Common myeloid progenitor, CD34-positive (primary cell): ENCODE measurements around the gene KRT75.
"Not testable (repeated sequence)": the region's sequence is repeated elsewhere in the genome, so short reads cannot be mapped to it uniquely, and the experiment has no call there.

Experiments used
- CTCF ChIA-PET: fragments of 350-600 bp; sonication (Branson Sonifier 250); formaldehyde crosslinking; loops from one replicate; lab custom pipeline; 2021; ENCODE audit warnings: antibody characterized with exemption; lab: Charles Lee
- POLR2A ChIA-PET: fragments of 350-600 bp; sonication (Branson Sonifier 250); formaldehyde crosslinking; loops from one replicate; lab custom pipeline; 2021; ENCODE audit warnings: antibody characterized with exemption; lab: Charles Lee
- DNase-seq, 3 donors: peaks; one replicate each; pipeline versions ENCODE4 v3.0.0 to v3.0.0-alpha.2; 2013
- H3K27ac ChIP-seq, 2 experiments: 1 replicate in 1 of 2; 2 replicates in 1 of 2; pipeline ENCODE4 v1.7.0; 2013; ENCODE audit warnings: inconsistent platforms in 2 of 2, low read length in 2 of 2, mild to moderate bottlenecking in 2 of 2, low read depth in 1 of 2, moderate library complexity in 1 of 2; ENCODE audit not compliant: severe bottlenecking in 2 of 2, insufficient read depth in 1 of 2, poor library complexity in 1 of 2
- H3K27me3 ChIP-seq, 5 experiments: replicated peaks in 2 of 5; 1 replicate in 3 of 5; 2 replicates in 2 of 5; pipeline versions ENCODE4 v1.6.1 to v1.7.0; 2013; ENCODE audit warnings: low read length in 4 of 5, mild to moderate bottlenecking in 2 of 5, moderate library complexity in 2 of 5, inconsistent platforms in 1 of 5; ENCODE audit not compliant: insufficient read depth in 5 of 5, control insufficient read depth in 4 of 5
- H3K36me3 ChIP-seq, 4 experiments: 1 replicate in 2 of 4; 2 replicates in 2 of 4; pipeline versions ENCODE4 v1.6.1 to v1.7.0; 2013; ENCODE audit warnings: low read length in 3 of 4, control low read depth in 1 of 4, mild to moderate bottlenecking in 1 of 4; ENCODE audit not compliant: control insufficient read depth in 4 of 4, insufficient read depth in 4 of 4
- H3K4me1 ChIP-seq, 4 experiments: 1 replicate in 3 of 4; 2 replicates in 1 of 4; pipeline versions ENCODE4 v1.6.1 to v1.7.1; 2013; ENCODE audit warnings: low read length in 3 of 4, mild to moderate bottlenecking in 3 of 4, control low read depth in 1 of 4, inconsistent platforms in 1 of 4, moderate library complexity in 1 of 4; ENCODE audit not compliant: control insufficient read depth in 4 of 4, insufficient read depth in 4 of 4; ENCODE audit errors: control extremely low read depth in 1 of 4
- H3K4me3 ChIP-seq, 7 experiments: 1 replicate in 4 of 7; 2 replicates in 3 of 7; pipeline versions ENCODE4 v1.5.1 to v1.7.0; 2013; ENCODE audit warnings: mild to moderate bottlenecking in 7 of 7, low read length in 6 of 7, moderate library complexity in 6 of 7, inconsistent platforms in 2 of 7, low read depth in 2 of 7, control low read depth in 1 of 7; ENCODE audit not compliant: insufficient read depth in 4 of 7, control insufficient read depth in 1 of 7; ENCODE audit errors: extremely low read depth in 1 of 7
- H3K9me3 ChIP-seq, 5 experiments: 1 replicate in 4 of 5; 2 replicates in 1 of 5; pipeline versions ENCODE4 v1.6.1 to v1.7.1; 2013; ENCODE audit warnings: low read length in 4 of 5, mild to moderate bottlenecking in 2 of 5, inconsistent platforms in 1 of 5, low read depth in 1 of 5, moderate library complexity in 1 of 5; ENCODE audit not compliant: control insufficient read depth in 4 of 5, insufficient read depth in 2 of 5; ENCODE audit errors: control extremely low read depth in 1 of 5
- WGBS: methylation state at CpG from one replicate; pipeline ENCODE4 v1.1.5; 2013; ENCODE audit not compliant: insufficient coverage; 5-methylcytosine and 5-hydroxymethylcytosine counted together

The KRT75 gene

DNA sequence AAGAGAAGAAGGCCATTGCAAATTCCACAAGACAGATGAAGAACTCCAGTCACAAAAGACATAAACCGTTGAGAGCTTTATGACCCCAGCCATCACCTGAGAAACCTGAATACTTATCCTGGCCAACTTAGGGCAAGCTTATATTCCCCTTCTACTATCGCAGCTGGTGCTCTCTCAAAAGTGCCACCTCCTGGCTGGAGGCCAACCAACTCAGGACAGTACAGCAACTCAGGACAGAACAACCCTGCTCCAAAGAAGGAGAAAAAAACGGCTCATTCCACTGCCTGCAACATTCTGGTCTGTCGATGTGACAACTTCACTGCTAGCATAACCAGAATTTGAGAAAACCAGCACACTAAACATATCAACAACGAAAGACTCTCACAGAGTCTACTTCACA lies 27.5 kb upstream of the KRT75 start:
- DNase-seq = no peak
- Histone ChIP-seq H3K27ac (no peak overlapping the region), H3K36me3 (no peaks in the 10 kb centered on the region), H3K4me3 (no peak overlapping the region), H3K9me3 (no peaks in the 10 kb centered on the region), H3K27me3 (peaks cover 0 to 7% (median 0%) of the 10 kb centered on the region in 5 experiments), H3K4me1 (no peaks in the 10 kb centered on the region)
- 71% methylated on average over 4 of the region's 5 CpGs for WGBS
- CTCF ChIA-PET = no interaction called here
- POLR2A ChIA-PET = no interaction called here

DNA sequence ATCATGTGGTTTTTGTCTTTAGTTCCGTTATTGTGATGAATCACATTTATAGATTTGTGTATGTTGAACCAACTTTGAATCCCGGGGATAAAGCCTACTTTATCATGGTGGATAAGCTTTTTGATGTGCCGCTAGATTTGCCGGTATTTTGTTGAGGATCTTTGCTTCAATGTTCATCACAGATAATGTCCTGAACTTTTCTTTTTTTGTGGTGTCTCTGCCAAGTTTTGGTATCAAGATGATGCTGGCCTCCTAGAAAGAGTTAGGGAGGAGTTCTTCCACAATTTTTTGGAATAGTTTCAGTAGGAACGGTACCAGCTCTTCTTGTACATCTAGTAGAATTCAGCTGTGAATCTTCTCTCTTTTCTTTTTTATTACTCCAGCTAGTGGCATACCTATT lies 24.7 kb upstream of the KRT75 start:
- WGBS = 83% methylated on average over 3 of the region's 5 CpGs
- H3K27me3 ChIP-seq = peaks cover 0 to 6% (median 0%) of the 10 kb centered on the region in 5 experiments
- CTCF ChIA-PET = interaction anchor here (0.6 to 1.1 kb wide), 2 partner anchors 17 to 91 kb away, joined by 3 read pairs; no protein-coding TSS in a partner anchor

DNA sequence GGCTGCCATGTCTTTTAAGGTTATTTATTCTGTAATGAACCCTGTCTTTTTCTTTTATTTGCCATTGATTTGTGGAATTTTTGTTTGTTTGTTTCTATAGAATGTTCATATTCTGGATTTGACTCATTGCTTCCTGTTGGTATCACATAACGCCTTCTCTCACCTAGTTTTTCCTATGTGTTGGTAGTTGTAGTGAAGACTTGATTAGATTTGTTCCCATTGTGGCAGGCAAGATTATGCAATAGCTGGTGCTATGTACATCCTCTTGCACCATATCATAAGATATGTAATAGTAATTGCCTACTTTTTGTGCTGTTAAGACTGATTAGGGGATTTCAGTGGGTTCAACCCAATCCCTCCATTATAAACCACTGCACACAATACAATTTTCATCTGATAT lies 21.6 kb upstream of the KRT75 start:
- POLR2A ChIA-PET = no interaction called here
- WGBS = no CpG with 5 or more reads among the region's 1 CpG
- H3K27me3 ChIP-seq = peaks cover 0 to 4% (median 0%) of the 10 kb centered on the region in 5 experiments
- H3K4me3 ChIP-seq = no peak overlapping the region
- CTCF ChIA-PET = no interaction called here
- no peaks in the 10 kb centered on the region for H3K9me3 ChIP-seq
- H3K36me3 ChIP-seq = no peaks in the 10 kb centered on the region
- DNase-seq = no peak
- H3K4me1 ChIP-seq = no peaks in the 10 kb centered on the region
- no peak overlapping the region for H3K27ac ChIP-seq

More for the DNA sequence above, 24.7 kb upstream of the KRT75 start:
- no peaks in the 10 kb centered on the region for H3K4me1 ChIP-seq
- H3K36me3 ChIP-seq = no peaks in the 10 kb centered on the region
- no peaks in the 10 kb centered on the region for H3K9me3 ChIP-seq
- no peak overlapping the region for H3K4me3 ChIP-seq
- no peak for DNase-seq
- POLR2A ChIA-PET = no interaction called here
- no peak overlapping the region for H3K27ac ChIP-seq

DNA sequence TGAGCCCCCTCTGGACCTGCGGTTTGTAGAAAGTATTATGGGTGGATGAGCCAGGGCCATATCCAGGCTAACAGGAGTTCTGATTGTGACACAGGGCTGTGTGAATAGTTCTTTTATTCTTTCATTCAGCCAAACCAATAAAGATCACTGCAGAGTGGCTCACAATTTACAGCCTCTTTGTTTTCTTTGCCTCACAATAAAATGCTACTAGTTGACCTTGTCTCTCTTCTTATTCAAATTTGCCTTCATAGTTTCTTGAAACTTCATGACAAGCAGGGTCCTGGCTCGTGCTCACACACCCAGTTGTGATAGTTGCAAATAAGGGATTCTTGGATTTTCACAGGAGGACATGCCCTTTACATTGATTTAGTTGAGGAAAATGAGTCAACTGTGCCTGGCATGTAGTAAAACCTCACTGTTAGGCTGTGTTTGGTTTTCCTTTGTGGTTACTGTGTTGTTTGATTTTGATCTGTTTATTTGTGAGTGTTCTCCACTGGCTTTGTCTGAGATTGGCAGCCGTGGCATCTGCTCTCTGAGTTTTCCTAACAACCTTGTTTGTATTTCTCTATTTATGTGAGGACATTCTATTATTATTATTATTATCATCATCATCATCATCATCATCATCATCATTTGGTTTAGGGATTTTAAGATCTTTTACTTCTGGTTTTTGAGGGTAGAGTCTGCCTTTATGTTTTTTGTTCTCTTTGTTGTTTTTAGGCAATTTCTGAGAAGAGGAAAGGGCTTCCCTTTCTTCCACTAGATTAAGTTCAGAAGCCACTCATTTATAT lies 20.4 kb upstream of the KRT75 start:
- Histone ChIP-seq H3K27me3 (peaks cover 0 to 4% (median 3%) of the 10 kb centered on the region in 5 experiments), H3K9me3 (no peaks in the 10 kb centered on the region), H3K4me3 (no peak overlapping the region), H3K27ac (no peak overlapping the region), H3K36me3 (no peaks in the 10 kb centered on the region), H3K4me1 (no peaks in the 10 kb centered on the region)
- no peak for DNase-seq
- ChIA-PET CTCF (no interaction called here), POLR2A (no interaction called here)
- 100% methylated on average over 1 of the region's 3 CpGs for WGBS

DNA sequence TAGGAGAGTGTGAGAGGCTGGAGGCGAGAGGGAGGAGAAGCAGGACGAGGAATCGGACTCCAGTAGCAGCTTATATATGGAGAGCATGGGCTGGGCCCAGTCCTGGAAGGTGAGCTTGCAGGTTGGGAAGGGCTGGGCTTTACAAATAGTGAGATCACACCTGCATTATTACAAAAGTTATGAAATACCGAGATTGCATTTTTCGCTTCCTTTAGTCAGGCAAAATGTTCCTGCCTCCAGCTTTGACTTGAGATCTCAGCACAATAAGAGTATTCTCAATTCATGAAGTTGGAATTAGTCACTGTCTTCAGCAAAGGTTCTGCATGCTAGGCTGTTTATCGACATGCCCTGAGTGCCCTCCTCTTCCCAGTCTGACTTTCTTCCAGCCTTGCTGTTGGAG lies 17.9 kb upstream of the KRT75 start, which contains the start of gene KRT6B:
KRT6B (minus strand) TSS at position 46 of the 400 bp plus-strand sequence. CDS start 68 bp downstream, outside the sequence.
- no peak within 1 kb of the TSS for H3K27ac ChIP-seq
- POLR2A ChIA-PET = no interaction called here
- H3K4me1 ChIP-seq = no peaks in the 10 kb centered on the region
- peaks cover 0 to 4% (median 3%) of the 10 kb centered on the region in 5 experiments for H3K27me3 ChIP-seq
- CTCF ChIA-PET = no interaction called here
- no peak within 1 kb of the TSS for H3K4me3 ChIP-seq
- no peaks in the 10 kb centered on the region for H3K36me3 ChIP-seq
- no peaks in the 10 kb centered on the region for H3K9me3 ChIP-seq
- 98% methylated on average over 6 of the region's 6 CpGs for WGBS
- DNase-seq = no peak

DNA sequence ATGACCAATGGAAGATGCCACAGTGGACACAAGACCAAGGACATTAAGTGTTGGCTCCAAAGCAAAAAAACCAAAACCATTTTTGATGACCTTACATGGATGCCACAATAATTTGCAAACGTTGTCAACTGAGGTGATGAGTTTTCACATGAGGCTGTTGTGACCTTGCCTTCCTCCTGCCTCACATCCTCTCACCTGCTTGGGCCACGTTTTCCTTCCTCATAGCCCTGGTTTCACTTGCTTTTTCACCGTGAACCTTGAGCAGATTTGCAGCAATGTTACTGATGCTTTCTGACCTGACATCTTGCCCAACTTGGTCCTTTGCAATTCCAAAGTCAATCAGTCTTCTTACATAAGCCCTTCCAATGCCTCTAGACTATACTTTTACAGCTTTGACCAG lies 14.1 kb upstream of the KRT75 start:
- CTCF ChIA-PET = no interaction called here
- 38% methylated on average over 3 of the region's 3 CpGs for WGBS

DNA sequence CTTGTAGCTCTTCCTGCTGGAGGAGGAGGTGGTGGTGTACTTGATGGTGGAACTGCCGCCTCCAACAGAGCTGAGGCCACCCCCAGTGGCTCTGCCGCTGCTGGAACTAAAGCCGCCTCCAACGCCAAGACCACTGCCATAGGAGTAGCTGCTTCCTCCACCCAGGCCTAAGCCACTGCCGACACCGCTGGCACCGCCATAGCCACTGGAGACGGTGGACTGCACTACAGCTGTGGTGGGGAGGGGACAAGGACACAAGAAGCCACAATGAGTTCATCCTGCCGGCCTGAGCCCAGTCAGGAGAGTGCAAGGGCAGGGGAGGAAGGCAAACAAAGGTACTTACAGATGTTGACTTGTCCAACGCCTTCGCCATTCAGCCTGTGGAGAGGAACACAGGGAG lies 13.0 kb upstream of the KRT75 start:
- 96% methylated on average over 7 of the region's 11 CpGs for WGBS
- peaks cover 2 to 14% (median 7%) of the 10 kb centered on the region in 5 experiments for H3K27me3 ChIP-seq

More for the DNA sequence above, 14.1 kb upstream of the KRT75 start:
- no peak for DNase-seq
- Histone ChIP-seq H3K4me3 (no peak overlapping the region), H3K9me3 (no peaks in the 10 kb centered on the region), H3K36me3 (no peaks in the 10 kb centered on the region), H3K27ac (no peak overlapping the region), H3K27me3 (peaks cover 0 to 4% (median 3%) of the 10 kb centered on the region in 5 experiments), H3K4me1 (peaks cover 0 to 3% (median 2%) of the 10 kb centered on the region in 4 experiments)
- POLR2A ChIA-PET = no interaction called here

More for the DNA sequence above, 13.0 kb upstream of the KRT75 start:
- H3K27ac ChIP-seq, POLR2A ChIA-PET, H3K4me3 ChIP-seq, DNase-seq, CTCF ChIA-PET, H3K36me3 ChIP-seq, H3K4me1 ChIP-seq, H3K9me3 ChIP-seq: not testable (repeated sequence)
